Astrocyte (in vitro differentiated cells and primary cell): ENCODE results near the gene OPTN. TPM values are rescaled to one million over a fixed set of nuclear protein-coding genes. Genes with fewer than 3 reads are reported as not detected.

Experiments used
- DNase-seq: peaks from one replicate; pipeline ENCODE4 v3.0.0-alpha.2; 2010; ENCODE audit warnings: low read depth
- FAIRE-seq: peaks from 2 replicates; lab custom pipeline; 2011; peaks lifted over from hg19 to GRCh38; lab: Jason Lieb, UNC
- H2AFZ ChIP-seq: 2 replicates; pipeline ENCODE4 v1.6.0; 2012; ENCODE audit warnings: low read depth, low read length, inconsistent platforms
- H3K27ac ChIP-seq: 2 replicates; pipeline ENCODE4 v1.5.1; 2011; ENCODE audit warnings: low read depth, low read length, inconsistent platforms
- H3K27me3 ChIP-seq: 2 replicates; pipeline ENCODE4 v1.6.0; 2011; ENCODE audit warnings: low read length, inconsistent platforms; ENCODE audit not compliant: insufficient read depth
- H3K36me3 ChIP-seq: 2 replicates; pipeline ENCODE4 v1.5.1; 2011; ENCODE audit warnings: low read length, inconsistent platforms; ENCODE audit not compliant: insufficient read depth
- H3K4me1 ChIP-seq: 2 replicates; pipeline ENCODE4 v1.5.1; 2011; ENCODE audit warnings: low read length, inconsistent platforms; ENCODE audit not compliant: insufficient read depth
- H3K4me2 ChIP-seq: 2 replicates; pipeline ENCODE4 v1.6.0; 2012; ENCODE audit warnings: low read length, inconsistent platforms
- H3K4me3 ChIP-seq: 2 replicates; pipeline ENCODE4 v1.5.1; 2011; ENCODE audit warnings: low read depth, mild to moderate bottlenecking, low read length, inconsistent platforms; ENCODE audit not compliant: insufficient read depth
- H3K79me2 ChIP-seq: 2 replicates; pipeline ENCODE4 v1.6.0; 2012; ENCODE audit warnings: mild to moderate bottlenecking, low read length, inconsistent platforms; ENCODE audit not compliant: insufficient read depth
- H3K9ac ChIP-seq: 2 replicates; pipeline ENCODE4 v1.6.0; 2012; ENCODE audit warnings: mild to moderate bottlenecking, low read length, inconsistent platforms
- H3K9me3 ChIP-seq: 2 replicates; pipeline ENCODE4 v1.5.1; 2012; ENCODE audit warnings: low read depth, mild to moderate bottlenecking, low read length, inconsistent platforms; ENCODE audit not compliant: insufficient read depth
- H4K20me1 ChIP-seq: 2 replicates; pipeline ENCODE4 v1.6.0; 2012; ENCODE audit warnings: low read length, inconsistent platforms; ENCODE audit not compliant: insufficient read depth
- H3K27ac Mint-ChIP-seq: one replicate; pipeline ENCODE4 v1.8.0; 2021; ENCODE audit warnings: mild to moderate bottlenecking, mixed read lengths; ENCODE audit not compliant: unreplicated experiment
- H3K27me3 Mint-ChIP-seq: one replicate; pipeline ENCODE4 v1.8.0; 2021; ENCODE audit warnings: low read depth, mixed read lengths; ENCODE audit not compliant: unreplicated experiment
- H3K36me3 Mint-ChIP-seq: one replicate; pipeline ENCODE4 v1.8.0; 2021; ENCODE audit warnings: low read depth, mixed read lengths; ENCODE audit not compliant: unreplicated experiment
- H3K4me1 Mint-ChIP-seq: one replicate; pipeline ENCODE4 v1.8.0; 2021; ENCODE audit warnings: low read depth, mixed read lengths; ENCODE audit not compliant: unreplicated experiment
- H3K4me3 Mint-ChIP-seq: one replicate; pipeline ENCODE4 v1.8.0; 2021; ENCODE audit warnings: mild to moderate bottlenecking, moderate library complexity, mixed read lengths; ENCODE audit not compliant: unreplicated experiment
- H3K9me3 Mint-ChIP-seq: one replicate; pipeline ENCODE4 v1.8.0; 2021; ENCODE audit warnings: mild to moderate bottlenecking, mixed read lengths; ENCODE audit not compliant: unreplicated experiment
- CTCF ChIP-seq: IDR thresholded peaks from 2 replicates; pipeline ENCODE4 v1.5.1; 2011; ENCODE audit warnings: low read depth, mild to moderate bottlenecking, inconsistent platforms, low read length, moderate library complexity; ENCODE audit not compliant: insufficient read depth
- EZH2 ChIP-seq: IDR thresholded peaks from 2 replicates; pipeline ENCODE4 v1.6.1; 2012; ENCODE audit warnings: mild to moderate bottlenecking, low read length, inconsistent platforms; ENCODE audit not compliant: insufficient read depth
- total RNA-seq: library from RNA; stranded (reverse); gene quantifications from 2 replicates; pipeline ENCODE4 v1.2.1, GENCODE V29; 2021

The OPTN gene
- total RNA-seq, 1 donor from 2014 or later, result 164 TPM

GRCh38 chr10:13115832-13116803 is 16.2 kb downstream of the OPTN start:
- FAIRE-seq (no peak), DNase-seq (no peak)
- TF ChIP-seq EZH2 (no peak), CTCF (no peak)
- Histone ChIP-seq H3K27me3 (no peaks in the 10 kb centered on the region), H3K9me3 (no peaks in the 10 kb centered on the region), H3K4me1 (no peaks in the 10 kb centered on the region), H4K20me1 (peaks cover 26% of the 10 kb centered on the region), H3K36me3 (peaks cover 43% of the 10 kb centered on the region), H3K4me3 (no peak overlapping the region), H3K9ac (no peak overlapping the region), H3K27ac (no peak overlapping the region), H3K4me2 (no peak overlapping the region), H2AFZ (no peak overlapping the region), H3K79me2 (no peaks in the 10 kb centered on the region)
- Mint-ChIP-seq H3K4me1 (no peaks in the 10 kb centered on the region), H3K27me3 (no peaks in the 10 kb centered on the region), H3K4me3 (no peak overlapping the region), H3K9me3 (no peaks in the 10 kb centered on the region), H3K36me3 (peaks cover 40% of the 10 kb centered on the region), H3K27ac (no peak overlapping the region)

- Histone ChIP-seq H3K9me3 (no peaks in the 10 kb centered on the region), H3K9ac (no peak overlapping the region), H3K4me3 (no peak overlapping the region), H3K27me3 (no peaks in the 10 kb centered on the region), H3K27ac (no peak overlapping the region), H2AFZ (no peak overlapping the region), H3K79me2 (no peaks in the 10 kb centered on the region), H3K36me3 (peaks cover 41% of the 10 kb centered on the region), H4K20me1 (peaks cover 23% of the 10 kb centered on the region), H3K4me2 (no peak overlapping the region), H3K4me1 (no peaks in the 10 kb centered on the region)
- H3K9me3 Mint-ChIP-seq, result no peaks in the 10 kb centered on the region
- no peak overlapping the region for H3K27ac Mint-ChIP-seq
- FAIRE-seq (no peak), DNase-seq (no peak)
- H3K27me3 Mint-ChIP-seq, result no peaks in the 10 kb centered on the region
- TF ChIP-seq EZH2, result no peak
- no peak for TF ChIP-seq CTCF
- H3K36me3 Mint-ChIP-seq, result peaks cover 46% of the 10 kb centered on the region
- no peak overlapping the region for H3K4me3 Mint-ChIP-seq
- no peaks in the 10 kb centered on the region for H3K4me1 Mint-ChIP-seq
These were observed 18.1 kb downstream of the OPTN start for GRCh38 chr10:13117841-13118783.
